ENCODE data around the gene CPA5. TPM values are rescaled to one million over a fixed set of nuclear protein-coding genes. Genes with fewer than 3 reads are reported as not detected.
A peak's percentile ranks its signal among the peaks of the same experiment; 100 is the strongest.

Gene CPA5, protein sequence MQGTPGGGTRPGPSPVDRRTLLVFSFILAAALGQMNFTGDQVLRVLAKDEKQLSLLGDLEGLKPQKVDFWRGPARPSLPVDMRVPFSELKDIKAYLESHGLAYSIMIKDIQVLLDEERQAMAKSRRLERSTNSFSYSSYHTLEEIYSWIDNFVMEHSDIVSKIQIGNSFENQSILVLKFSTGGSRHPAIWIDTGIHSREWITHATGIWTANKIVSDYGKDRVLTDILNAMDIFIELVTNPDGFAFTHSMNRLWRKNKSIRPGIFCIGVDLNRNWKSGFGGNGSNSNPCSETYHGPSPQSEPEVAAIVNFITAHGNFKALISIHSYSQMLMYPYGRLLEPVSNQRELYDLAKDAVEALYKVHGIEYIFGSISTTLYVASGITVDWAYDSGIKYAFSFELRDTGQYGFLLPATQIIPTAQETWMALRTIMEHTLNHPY
- polyA plus RNA-seq (2011; rRNA removed) (0.06 and 0.15 TPM in 2 replicates), polyA minus RNA-seq (2011; rRNA and poly(A)+ RNA removed) (0.09 and 0.82 TPM in 2 replicates)

- ChIA-PET POLR2A (no interaction called here), CTCF (interaction anchor here (1.3 kb wide), 1 partner anchor 66 kb away, joined by 3 read pairs; no protein-coding TSS in a partner anchor)
- no peak for TF ChIP-seq CTCF (IDR thresholded peaks at IDR 0.05; ENCODE audit: insufficient read depth, low read depth, low read length)
- Histone ChIP-seq H3K36me3 (ENCODE audit: control insufficient read depth, insufficient read depth, low read length) (no peaks in the 10 kb centered on the region), H3K27me3 (ENCODE audit: control insufficient read depth, insufficient read depth, low read length) (no peaks in the 10 kb centered on the region), H3K4me3 (ENCODE audit: low read depth, low read length) (no peak within 1 kb of the TSS)
- DNase-seq (ENCODE audit: low read depth): no peak
Observed at GRCh38 chr7:130344271-130344866, at the start of gene CPA5. Gene CPA5, plus strand, starts transcription at chr7:130344816. Its CDS starts 1,670 bp downstream, at chr7:130346486.

- ChIA-PET POLR2A (no interaction called here), CTCF (interaction anchor here (1.5 kb wide), 1 partner anchor 59 kb away, joined by 3 read pairs; no protein-coding TSS in a partner anchor)
- no peak for TF ChIP-seq CTCF (IDR thresholded peaks at IDR 0.05; ENCODE audit: insufficient read depth, low read depth, low read length)
- DNase-seq (ENCODE audit: low read depth): peak; percentile 37
- Histone ChIP-seq H3K27me3 (ENCODE audit: control insufficient read depth, insufficient read depth, low read length) (no peaks in the 10 kb centered on the region), H3K36me3 (ENCODE audit: control insufficient read depth, insufficient read depth, low read length) (peaks cover 8% of the 10 kb centered on the region), H3K4me3 (ENCODE audit: low read depth, low read length) (no peak overlapping the region)
Observed at GRCh38 chr7:130296221-130296951, 48.2 kb upstream of the CPA5 start.

GRCh38 chr7:130297628-130298543, 46.7 kb upstream of the CPA5 start:
- DNase-seq (ENCODE audit: low read depth): no peak
- CTCF ChIA-PET: no interaction called here
- POLR2A ChIA-PET: no interaction called here
- Histone ChIP-seq H3K27me3 (ENCODE audit: control insufficient read depth, insufficient read depth, low read length) (no peaks in the 10 kb centered on the region), H3K4me3 (ENCODE audit: low read depth, low read length) (no peak overlapping the region), H3K36me3 (ENCODE audit: control insufficient read depth, insufficient read depth, low read length) (peaks cover 13% of the 10 kb centered on the region)
- TF ChIP-seq CTCF (IDR thresholded peaks at IDR 0.05; ENCODE audit: insufficient read depth, low read depth, low read length): no peak

- ChIA-PET CTCF (no interaction called here), POLR2A (no interaction called here)
- no peak for TF ChIP-seq CTCF (IDR thresholded peaks at IDR 0.05; ENCODE audit: insufficient read depth, low read depth, low read length)
- no peak for DNase-seq (ENCODE audit: low read depth)
- H3K4me3 ChIP-seq (ENCODE audit: low read depth, low read length): no peak overlapping the region
- H3K36me3 ChIP-seq (ENCODE audit: control insufficient read depth, insufficient read depth, low read length): peaks cover 13% of the 10 kb centered on the region
- H3K27me3 ChIP-seq (ENCODE audit: control insufficient read depth, insufficient read depth, low read length): no peaks in the 10 kb centered on the region
Observed at GRCh38 chr7:130298544-130299326, 45.9 kb upstream of the CPA5 start.

Data from BJ (cell line).